Activated CD8-positive, alpha-beta memory T cell treated with anti-CD3 and anti-CD28 coated beads for 24 hours (primary cell): Measurements from ENCODE around the gene OR4F15.

Experiments
- DNase-seq: peaks from one replicate; pipeline ENCODE4 v3.0.0-alpha.2; 2020

OR4F15 gene

DNA sequence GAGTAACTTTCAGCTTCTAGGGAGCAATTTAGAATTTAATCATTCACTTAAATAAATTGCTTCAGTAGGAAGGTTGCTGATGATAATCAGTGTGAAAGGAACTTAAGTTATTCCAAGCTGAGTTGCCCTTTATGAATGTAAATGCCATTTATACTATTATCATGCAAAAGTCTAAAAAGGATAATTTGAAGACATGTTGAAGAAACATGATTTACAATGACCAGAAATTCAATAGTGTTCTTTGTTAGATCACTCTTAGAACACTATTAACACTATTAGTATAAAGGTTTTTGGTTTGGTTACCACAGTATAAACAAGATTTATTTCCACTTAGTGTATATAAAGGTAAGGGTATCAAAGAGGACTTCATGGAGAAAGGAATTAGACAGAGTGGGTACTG lies 7.1 kb upstream of the OR4F15 start:
- no peak for DNase-seq

DNA sequence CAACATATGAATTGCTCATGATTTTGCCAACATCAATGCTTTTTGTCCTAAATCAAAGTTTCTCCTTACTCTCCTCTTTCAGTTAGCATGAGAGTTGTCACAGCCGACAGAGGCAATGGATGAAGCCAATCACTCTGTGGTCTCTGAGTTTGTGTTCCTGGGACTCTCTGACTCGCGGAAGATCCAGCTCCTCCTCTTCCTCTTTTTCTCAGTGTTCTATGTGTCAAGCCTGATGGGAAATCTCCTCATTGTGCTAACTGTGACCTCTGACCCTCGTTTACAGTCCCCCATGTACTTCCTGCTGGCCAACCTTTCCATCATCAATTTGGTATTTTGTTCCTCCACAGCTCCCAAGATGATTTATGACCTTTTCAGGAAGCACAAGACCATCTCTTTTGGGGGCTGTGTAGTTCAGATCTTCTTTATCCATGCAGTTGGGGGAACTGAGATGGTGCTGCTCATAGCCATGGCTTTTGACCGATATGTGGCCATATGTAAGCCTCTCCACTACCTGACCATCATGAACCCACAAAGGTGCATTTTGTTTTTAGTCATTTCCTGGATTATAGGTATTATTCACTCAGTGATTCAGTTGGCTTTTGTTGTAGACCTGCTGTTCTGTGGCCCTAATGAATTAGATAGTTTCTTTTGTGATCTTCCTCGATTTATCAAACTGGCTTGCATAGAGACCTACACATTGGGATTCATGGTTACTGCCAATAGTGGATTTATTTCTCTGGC lies 6.2 kb upstream of the OR4F15 start:
- no peak for DNase-seq

DNA sequence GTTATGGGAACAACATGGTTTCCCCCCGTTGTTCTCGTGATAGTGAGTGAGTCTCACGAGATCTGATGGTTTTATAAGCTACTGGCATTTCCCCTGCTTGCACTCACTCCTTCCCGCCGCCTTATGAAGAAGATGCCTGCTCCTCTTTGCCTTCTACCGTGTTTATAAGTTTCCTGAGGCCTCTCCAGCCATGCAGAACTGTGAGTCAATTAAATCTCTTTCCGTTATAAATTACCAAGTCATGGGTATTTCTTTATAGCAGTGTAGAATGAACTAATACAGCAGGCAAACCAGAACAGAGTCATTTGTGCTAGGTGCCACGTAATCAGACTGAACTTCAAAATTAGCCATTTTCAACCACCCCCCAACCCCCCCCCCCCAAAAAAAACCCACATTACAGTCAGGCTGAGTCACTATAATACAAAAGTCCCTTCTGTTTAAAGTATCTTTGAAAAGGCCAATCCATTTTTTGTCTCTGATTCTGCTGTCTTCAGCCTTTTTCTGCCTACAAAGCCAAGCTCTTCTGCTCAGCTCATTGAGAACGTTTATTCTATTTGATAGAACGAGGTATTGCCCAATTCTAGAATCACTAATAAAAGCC lies 4.6 kb upstream of the OR4F15 start:
- DNase-seq: no peak

DNA sequence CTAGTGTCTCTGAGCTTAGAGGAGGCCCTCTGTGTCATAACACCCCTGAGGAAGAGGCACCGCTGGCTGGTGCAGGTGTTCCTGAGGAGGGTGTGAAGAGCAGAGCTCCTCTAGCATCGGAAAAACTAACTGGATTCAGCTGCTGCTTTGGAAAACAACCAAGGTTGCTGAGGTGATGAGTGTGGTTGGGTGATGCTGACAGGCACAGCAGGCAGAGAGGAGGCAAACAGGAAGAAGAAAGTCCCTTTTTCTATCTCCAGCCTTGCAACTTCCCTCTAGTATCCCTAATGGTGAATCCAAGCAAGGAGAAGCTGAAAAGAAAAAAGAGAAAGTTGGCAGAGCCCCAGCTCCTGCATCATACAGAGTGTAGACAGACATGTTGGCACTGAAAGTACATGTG lies 3.8 kb upstream of the OR4F15 start:
- no peak for DNase-seq

DNA sequence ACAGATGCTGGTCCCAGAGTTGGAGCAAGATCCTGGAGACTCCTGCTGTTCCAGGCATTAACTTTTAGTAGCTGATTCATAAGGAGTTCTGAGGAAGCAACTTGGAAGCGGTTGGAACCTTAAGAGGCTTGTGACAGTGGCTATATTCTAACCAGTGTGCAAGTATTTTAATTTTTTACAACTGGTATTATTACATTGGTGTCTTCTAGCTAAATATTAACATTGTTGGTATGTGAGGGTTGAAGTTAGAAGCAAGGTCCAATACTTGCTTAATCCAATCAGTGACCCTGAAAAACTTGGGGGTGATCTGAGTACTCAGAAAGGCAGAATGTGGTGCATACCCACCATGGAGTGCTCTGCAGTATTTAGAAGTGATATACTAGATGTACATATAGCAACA lies 1.5 kb upstream of the OR4F15 start:
- DNase-seq: no peak

DNA sequence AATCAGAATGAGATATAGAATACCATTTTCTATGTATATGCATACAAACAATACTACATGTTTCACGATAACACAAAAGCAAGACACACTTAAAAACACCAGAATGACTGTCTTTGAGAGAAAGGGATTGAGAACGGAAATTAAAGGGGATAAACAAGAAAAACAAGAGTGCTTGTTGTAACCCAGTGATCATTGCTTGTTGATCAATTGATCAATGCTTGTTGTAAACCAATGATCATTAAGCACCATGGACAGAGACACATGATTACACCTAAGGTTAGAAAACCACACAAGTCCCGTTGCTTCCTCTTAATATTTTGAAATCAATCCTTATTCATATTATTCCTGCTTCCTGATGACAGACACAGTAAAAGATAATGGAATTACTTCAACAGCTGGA lies 1.1 kb upstream of the OR4F15 start:
- DNase-seq: no peak

DNA sequence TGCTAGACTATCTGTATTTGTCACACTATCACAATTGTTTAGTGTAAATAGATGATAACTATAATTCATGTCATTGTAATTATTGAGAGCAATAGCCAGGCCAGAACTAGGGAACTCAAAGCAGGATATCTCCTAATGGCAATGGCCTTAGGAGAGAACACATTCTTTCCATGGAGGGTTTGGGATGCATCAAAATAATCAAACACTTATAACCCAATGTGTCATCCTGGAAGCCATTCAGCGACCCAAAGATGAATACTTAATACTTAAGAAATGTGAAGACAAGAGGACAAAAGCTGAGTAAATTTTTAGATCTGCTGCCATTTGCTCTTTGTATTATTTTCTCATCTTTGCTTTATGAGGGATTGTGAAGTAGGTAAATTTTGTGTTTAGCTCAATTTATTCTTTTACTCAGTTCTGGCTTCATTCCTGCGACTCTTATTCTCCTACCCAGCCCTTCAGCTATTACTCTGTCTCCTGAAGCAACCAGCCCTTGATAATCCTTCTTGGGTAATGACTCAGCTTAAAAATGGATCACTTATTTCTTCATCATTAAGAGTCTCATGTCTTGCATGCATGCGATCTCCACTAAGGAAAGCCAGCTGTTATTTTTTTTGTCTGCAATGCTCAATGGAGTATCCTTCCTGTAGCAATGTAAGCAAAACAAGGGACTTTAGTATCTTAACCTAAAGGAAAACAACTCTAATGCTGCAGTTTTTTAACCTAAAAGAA lies 2.0 kb downstream of the OR4F15 start:
- no peak for DNase-seq

DNA sequence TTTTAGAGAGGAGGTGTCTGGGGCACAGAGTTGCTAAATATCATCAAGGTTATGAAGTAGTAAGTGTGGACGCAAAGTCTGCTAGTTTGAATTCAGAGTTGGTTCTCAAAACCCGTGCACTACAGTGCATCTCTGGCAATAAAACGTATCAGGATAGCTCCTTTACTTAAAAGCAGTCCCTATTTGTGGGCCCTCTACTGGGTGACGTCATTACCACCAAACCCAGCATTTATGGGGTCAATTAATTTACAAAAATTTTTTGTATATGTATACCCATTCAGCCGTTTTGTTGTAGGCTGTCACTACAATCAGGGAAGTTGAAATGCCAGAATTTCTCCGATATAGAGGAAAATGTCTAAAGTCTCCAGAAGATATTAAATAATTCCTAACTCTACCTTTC lies 8.8 kb downstream of the OR4F15 start:
- no peak for DNase-seq

DNA sequence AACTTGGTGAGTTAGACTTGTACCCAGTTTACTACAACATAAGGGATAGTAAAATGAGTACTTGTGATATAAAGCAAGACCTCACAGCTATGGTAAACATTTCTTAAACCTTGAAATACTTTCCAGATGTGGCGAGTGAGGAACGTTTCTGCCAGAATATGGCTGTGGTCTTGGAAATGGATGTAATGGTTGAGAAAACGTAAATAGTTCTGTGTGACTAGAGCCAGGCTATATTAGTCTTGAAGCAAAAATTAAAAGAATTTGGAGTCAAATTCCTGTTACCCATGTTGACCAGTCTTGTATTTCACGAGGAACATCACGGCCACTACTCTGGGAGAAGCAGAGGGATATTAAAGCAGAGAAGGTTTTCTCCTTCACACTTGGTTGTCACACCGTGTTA lies 15.3 kb downstream of the OR4F15 start:
- DNase-seq: no peak

DNA sequence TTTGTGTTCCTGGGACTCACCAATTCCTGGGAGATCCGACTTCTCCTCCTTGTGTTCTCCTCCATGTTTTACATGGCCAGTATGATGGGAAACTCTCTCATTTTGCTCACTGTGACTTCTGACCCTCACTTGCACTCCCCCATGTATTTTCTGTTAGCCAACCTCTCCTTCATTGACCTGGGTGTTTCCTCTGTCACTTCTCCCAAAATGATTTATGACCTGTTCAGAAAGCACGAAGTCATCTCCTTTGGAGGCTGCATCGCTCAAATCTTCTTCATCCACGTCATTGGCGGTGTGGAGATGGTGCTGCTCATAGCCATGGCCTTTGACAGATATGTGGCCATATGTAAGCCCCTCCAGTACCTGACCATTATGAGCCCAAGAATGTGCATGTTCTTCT lies 16.8 kb downstream of the OR4F15 start:
- DNase-seq: no peak

DNA sequence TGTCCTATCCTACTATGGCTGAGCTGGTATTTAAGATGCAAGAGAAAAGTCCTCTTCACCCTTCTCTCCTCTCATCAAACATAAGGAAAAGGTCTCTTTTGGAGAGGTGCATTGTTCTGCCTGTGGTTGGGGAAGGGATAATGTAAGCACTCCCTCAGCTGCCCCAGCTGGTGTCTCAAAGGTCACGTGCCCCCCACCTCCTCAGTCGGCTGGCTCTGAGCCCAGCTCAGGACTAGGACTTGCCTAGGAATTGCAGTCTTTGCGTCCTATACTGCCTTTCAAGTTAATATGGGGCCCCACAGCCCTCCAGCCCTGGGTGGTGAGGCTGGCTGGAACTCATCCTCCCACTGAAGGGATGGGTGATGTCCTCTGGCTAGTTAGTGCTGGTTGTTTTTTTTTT lies 29.7 kb downstream of the OR4F15 start:
- DNase-seq: no peak

DNA sequence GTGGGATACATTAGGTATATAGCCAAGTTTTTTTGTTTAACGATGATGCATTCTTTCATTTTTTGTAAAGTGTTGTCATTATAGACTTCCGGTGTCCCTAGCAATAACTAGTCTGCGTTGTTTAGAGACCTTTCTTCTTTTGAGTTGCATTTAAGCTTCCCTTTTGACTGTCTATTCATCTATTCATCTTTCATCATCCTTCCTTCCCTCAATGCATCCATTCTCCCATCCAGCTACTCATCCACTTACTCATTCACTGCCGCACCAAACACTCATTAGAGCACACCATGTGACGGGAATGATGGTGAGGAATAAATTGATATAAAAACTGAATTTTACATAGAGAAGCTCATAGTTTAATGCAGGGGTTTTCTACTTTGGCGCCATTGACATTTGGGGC lies 32.9 kb downstream of the OR4F15 start:
- DNase-seq: no peak

DNA sequence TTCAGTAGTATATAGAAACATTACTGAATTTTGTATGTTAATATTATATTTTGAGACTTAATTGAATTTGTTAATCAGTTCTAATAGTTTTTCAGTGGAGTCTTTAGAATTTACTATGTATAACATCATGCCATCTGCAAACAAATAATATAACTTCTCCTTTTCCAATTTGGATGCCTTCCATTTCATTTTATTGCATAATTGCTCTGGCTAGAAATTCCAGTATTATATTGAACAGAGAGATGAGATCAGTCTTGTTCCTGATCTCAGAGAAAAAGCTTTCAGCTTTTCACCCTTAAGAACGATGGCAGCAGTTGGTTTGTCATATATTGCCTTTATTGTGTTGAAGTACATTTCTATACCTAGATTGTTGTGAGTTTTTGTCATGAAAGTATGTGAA lies 40.4 kb downstream of the OR4F15 start:
- DNase-seq: no peak
